MG63 (cell line): Measurements from ENCODE around the gene NKX2-3. TPM values are rescaled to one million over a fixed set of nuclear protein-coding genes. Genes with fewer than 3 reads are reported as not detected.

Source experiments
- DNase-seq: peaks from one replicate; pipeline ENCODE4 v3.0.0-alpha.2; 2020
- H3K27me3 ChIP-seq: fragments of 250-450 bp; sonication (Bioruptor Pico); 2 replicates; pipeline ENCODE4 v1.5.1; 2020; ENCODE audit warnings: mild to moderate bottlenecking, moderate library complexity
- H3K36me3 ChIP-seq: fragments of 250-450 bp; sonication (Bioruptor Pico); 2 replicates; pipeline ENCODE4 v1.5.1; 2020; ENCODE audit warnings: mild to moderate bottlenecking, moderate library complexity
- H3K4me3 ChIP-seq: fragments of 250-450 bp; sonication (Bioruptor Pico); 2 replicates; pipeline ENCODE4 v1.5.1; 2020; ENCODE audit warnings: mild to moderate bottlenecking, moderate library complexity
- H3K9me3 ChIP-seq: fragments of 250-450 bp; sonication (Bioruptor Pico); 2 replicates; pipeline ENCODE4 v1.5.1; 2020; ENCODE audit warnings: mild to moderate bottlenecking, moderate library complexity
- total RNA-seq: library from RNA; depleted of rRNA; stranded (reverse); fragments of >200 nt; shearing (Covaris generic); gene quantifications from 2 replicates; pipeline ENCODE4 v1.2.3, GENCODE V29; 2014; ENCODE audit warnings: low replicate concordance

The NKX2-3 gene
- total RNA-seq, 1 experiment from 2014 or later = 0.46 TPM

GRCh38 chr10:99534450-99534938, 1.8 kb downstream of the NKX2-3 start:
- Histone ChIP-seq H3K4me3 (no peak overlapping the region), H3K9me3 (no peaks in the 10 kb centered on the region), H3K27me3 (no peaks in the 10 kb centered on the region), H3K36me3 (no peaks in the 10 kb centered on the region)
- DNase-seq = no peak

GRCh38 chr10:99534939-99535763, 2.4 kb downstream of the NKX2-3 start:
- Histone ChIP-seq H3K4me3 (no peak overlapping the region), H3K9me3 (no peaks in the 10 kb centered on the region), H3K27me3 (no peaks in the 10 kb centered on the region), H3K36me3 (no peaks in the 10 kb centered on the region)
- DNase-seq = peak; percentile 43

GRCh38 chr10:99535764-99536337, 3.1 kb downstream of the NKX2-3 start:
- Histone ChIP-seq H3K27me3 (peaks cover 3% of the 10 kb centered on the region; the same call in 1 of the 2 replicates), H3K36me3 (no peaks in the 10 kb centered on the region), H3K4me3 (no peak overlapping the region), H3K9me3 (no peaks in the 10 kb centered on the region)
- no peak for DNase-seq

- no peak for DNase-seq
- peaks cover 10% of the 10 kb centered on the region; the same call in 1 of the 2 replicates for H3K27me3 ChIP-seq
- H3K9me3 ChIP-seq = no peaks in the 10 kb centered on the region
- no peak overlapping the region for H3K4me3 ChIP-seq
- no peaks in the 10 kb centered on the region for H3K36me3 ChIP-seq
Observed at GRCh38 chr10:99536338-99537085, 3.8 kb downstream of the NKX2-3 start.

- Histone ChIP-seq H3K9me3 (no peaks in the 10 kb centered on the region), H3K27me3 (peaks cover 14% of the 10 kb centered on the region; the same call in 1 of the 2 replicates), H3K36me3 (no peaks in the 10 kb centered on the region), H3K4me3 (no peak overlapping the region)
- DNase-seq = no peak
Observed at GRCh38 chr10:99537086-99537988, 4.6 kb downstream of the NKX2-3 start.

DNA sequence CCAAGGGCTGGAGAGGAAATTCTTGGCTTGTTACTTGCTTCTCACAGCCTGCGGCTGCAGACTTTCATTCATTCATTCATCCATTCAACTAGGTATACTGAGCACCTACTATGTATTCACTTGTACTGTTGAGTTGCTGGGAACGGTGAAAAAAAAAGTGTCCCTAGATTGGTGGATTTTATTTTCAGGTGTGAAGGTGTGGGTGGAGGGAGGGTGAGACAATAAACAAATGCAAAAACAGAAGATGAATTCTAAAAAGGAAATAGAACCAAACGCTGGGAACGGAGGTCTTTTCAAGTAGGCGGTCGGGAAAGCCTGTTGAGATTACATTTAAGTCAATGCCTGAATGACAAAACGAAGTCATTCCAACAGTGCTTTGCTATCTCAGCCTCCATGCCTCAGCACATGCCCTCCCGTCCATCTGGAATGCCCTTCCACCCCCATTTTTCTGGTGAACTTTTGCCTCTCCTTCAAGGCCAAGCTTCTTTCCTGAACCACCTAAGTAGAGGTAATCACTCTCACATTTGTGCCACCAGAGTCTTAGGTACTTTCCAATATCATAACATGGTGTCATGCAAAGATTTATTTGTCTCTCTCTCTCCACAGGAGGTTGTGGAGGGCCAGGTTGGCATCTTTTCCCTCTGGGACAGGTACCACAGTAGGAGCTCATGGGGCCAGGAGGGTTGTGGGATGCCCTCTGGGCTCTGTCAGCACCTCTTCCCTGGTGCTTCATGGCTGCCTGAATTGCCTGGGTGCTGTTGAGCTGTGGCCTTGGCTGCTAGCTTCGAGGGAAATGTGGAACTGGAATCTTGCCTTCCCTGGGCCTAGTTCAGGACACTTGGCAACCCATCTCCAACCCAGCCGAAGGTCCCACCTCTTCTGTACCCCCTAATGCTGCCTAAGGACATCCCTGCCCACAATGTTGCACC, 5.5 kb downstream of the NKX2-3 start:
- no peaks in the 10 kb centered on the region for H3K9me3 ChIP-seq
- no peaks in the 10 kb centered on the region for H3K36me3 ChIP-seq
- no peak for DNase-seq
- no peak overlapping the region for H3K4me3 ChIP-seq
- peaks cover 14% of the 10 kb centered on the region; the same call in 1 of the 2 replicates for H3K27me3 ChIP-seq

- Histone ChIP-seq H3K9me3 (no peaks in the 10 kb centered on the region), H3K27me3 (peaks cover 14% of the 10 kb centered on the region; the same call in 1 of the 2 replicates), H3K4me3 (no peak overlapping the region), H3K36me3 (no peaks in the 10 kb centered on the region)
- no peak for DNase-seq
Observed at GRCh38 chr10:99539120-99539519, 6.4 kb downstream of the NKX2-3 start.

DNA sequence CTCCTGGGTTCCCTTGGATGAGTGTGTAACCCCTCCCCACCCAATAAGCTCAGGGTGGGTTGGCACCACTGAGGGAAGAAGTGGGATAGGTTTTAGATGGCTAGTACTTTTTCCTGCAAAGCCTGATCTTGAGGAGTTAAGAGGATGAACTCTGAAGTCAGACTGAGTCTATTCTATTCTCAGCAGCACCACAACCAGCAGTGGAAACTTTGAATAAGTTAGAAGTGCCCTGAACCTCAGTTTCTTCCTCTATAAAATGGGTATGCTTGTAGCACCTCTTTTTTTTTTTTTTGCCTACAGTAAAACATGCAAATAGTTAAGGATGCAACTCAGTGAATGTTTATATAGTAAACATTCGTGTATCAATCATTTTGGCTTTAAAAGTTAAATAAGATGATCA, 7.1 kb downstream of the NKX2-3 start:
- no peak for DNase-seq
- Histone ChIP-seq H3K4me3 (no peak overlapping the region), H3K36me3 (no peaks in the 10 kb centered on the region), H3K9me3 (no peaks in the 10 kb centered on the region), H3K27me3 (peaks cover 14% of the 10 kb centered on the region; the same call in 1 of the 2 replicates)

- H3K4me3 ChIP-seq = no peak overlapping the region
- DNase-seq = no peak
- H3K27me3 ChIP-seq = peaks cover 14% of the 10 kb centered on the region; the same call in 1 of the 2 replicates
- H3K36me3 ChIP-seq = no peaks in the 10 kb centered on the region
- no peaks in the 10 kb centered on the region for H3K9me3 ChIP-seq
Observed at GRCh38 chr10:99540306-99540656, 7.5 kb downstream of the NKX2-3 start.

DNA sequence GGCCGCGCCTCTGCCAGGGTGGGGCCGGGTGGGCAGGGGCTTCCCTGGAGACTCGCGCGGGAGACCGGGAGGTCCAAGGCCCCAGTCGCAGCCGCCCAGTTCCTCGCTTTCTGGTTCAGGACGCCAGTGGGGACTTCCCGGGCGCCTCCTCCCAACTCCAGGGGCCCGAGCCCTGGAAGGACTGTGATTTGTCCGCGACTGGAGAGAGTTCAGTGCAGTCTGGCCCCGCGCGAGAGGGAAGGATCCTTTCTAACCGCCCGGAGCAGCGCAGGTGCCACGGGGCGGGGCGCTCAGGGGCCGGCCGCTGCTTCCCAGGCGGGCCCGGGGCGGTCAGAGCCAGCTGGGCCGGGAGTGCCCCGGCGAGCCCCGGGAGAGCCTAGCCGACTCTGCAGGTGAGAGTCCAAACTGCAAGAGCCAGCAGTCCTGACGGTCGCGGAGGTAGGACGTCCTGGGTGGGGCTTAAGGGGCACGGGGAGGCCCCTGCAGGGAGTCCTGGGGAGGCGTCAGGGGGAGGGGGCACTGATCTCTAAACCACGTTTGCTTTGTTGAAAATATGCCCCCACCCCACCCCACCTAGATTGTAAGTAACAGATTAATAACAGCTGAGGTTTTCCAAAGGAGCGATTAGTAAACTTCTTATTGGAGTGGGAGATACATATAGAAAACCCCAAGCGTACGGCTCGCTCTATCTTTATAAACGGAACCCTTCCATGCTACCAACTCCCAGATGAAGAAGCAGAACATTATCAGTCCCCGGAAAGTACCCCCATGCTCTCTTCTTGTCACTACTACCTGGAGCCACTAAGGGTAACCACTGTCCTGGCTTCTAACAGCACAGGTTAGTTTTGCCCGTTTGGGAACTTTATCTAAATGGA, 8.2 kb downstream of the NKX2-3 start:
- H3K9me3 ChIP-seq = no peaks in the 10 kb centered on the region
- DNase-seq = no peak
- H3K27me3 ChIP-seq = peaks cover 14% of the 10 kb centered on the region; the same call in 1 of the 2 replicates
- H3K36me3 ChIP-seq = no peaks in the 10 kb centered on the region
- no peak overlapping the region for H3K4me3 ChIP-seq

- Histone ChIP-seq H3K36me3 (no peaks in the 10 kb centered on the region), H3K9me3 (no peaks in the 10 kb centered on the region), H3K4me3 (no peak overlapping the region), H3K27me3 (peaks cover 16% of the 10 kb centered on the region; the same call in 1 of the 2 replicates)
- DNase-seq = no peak
Observed at GRCh38 chr10:99544322-99544721, 11.6 kb downstream of the NKX2-3 start.

DNA sequence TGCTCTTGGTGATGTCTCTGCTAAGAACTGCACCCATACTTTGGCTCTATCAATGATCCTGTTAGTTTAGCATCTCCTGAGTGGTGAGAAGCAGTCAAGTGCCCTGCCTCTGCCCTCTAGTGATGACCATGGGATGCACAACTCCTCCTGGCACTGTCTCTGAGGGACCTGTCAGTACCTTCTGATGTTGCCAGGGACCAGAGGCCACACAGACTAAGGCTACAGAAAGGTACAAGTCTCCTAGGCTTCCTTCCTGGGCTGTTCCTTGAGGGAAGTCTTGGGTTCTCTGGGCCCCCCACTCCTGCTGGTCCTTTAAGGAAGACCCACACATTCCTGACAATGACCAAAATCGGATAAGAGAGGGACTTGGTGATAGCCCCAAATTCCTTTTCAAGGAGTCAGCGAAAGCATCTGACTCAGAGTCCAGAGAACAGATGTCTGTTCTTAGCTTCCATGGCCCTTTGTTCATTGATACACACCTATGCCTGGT, 15.3 kb downstream of the NKX2-3 start:
- Histone ChIP-seq H3K36me3 (no peaks in the 10 kb centered on the region), H3K4me3 (no peak overlapping the region), H3K27me3 (peaks cover 2% of the 10 kb centered on the region; the same call in 1 of the 2 replicates), H3K9me3 (no peaks in the 10 kb centered on the region)
- peak; percentile 37 for DNase-seq

DNA sequence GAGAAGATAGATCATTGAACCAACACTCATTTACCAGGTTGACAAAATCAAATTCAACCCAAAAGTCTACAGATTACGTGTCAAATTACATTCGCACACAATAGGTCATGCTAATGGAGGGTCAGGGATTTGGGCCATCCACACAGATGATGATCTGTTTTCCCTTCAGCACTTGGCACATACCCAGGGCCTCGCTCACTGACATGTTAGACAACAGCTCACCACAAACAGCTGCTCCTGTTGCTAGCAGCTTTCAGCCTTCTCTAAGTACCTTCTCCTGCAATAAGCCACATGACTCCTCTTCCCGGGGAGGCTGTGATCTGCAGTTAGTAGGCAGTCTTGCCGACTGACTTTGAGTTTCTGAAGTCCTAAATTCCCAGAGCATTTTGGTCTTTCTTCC, 18.4 kb downstream of the NKX2-3 start:
- Histone ChIP-seq H3K9me3 (no peaks in the 10 kb centered on the region), H3K36me3 (no peaks in the 10 kb centered on the region), H3K27me3 (peaks cover 2% of the 10 kb centered on the region; the same call in 1 of the 2 replicates), H3K4me3 (no peak overlapping the region)
- peak; percentile 72 for DNase-seq

- DNase-seq = no peak
- no peaks in the 10 kb centered on the region for H3K36me3 ChIP-seq
- H3K27me3 ChIP-seq = 0 out of 2 replicates have a peak, but pooled peaks cover 2% of the 10 kb centered on the region
- H3K4me3 ChIP-seq = no peak overlapping the region
- no peaks in the 10 kb centered on the region for H3K9me3 ChIP-seq
Observed at GRCh38 chr10:99551616-99552015, 18.9 kb downstream of the NKX2-3 start.
